Osteoblast (primary cell): ENCODE measurements around the gene MXI1. TPM values are rescaled to one million over a fixed set of nuclear protein-coding genes. Genes with fewer than 3 reads are reported as not detected.

ENCODE experiments used
- DNase-seq: peaks from one replicate; pipeline ENCODE4 v3.0.0; 2011; ENCODE audit warnings: low spot score, mixed read lengths; ENCODE audit not compliant: insufficient read length; ENCODE audit errors: missing footprints
- H2AFZ ChIP-seq: 2 replicates; pipeline ENCODE4 v1.6.0; 2011; ENCODE audit warnings: mild to moderate bottlenecking, low read length
- H3K27ac ChIP-seq: 2 replicates; pipeline ENCODE4 v1.5.1; 2011; ENCODE audit warnings: mild to moderate bottlenecking, low read depth, low read length, moderate library complexity
- H3K27me3 ChIP-seq: 2 replicates; pipeline ENCODE4 v1.6.0; 2012; ENCODE audit warnings: mild to moderate bottlenecking, control low read depth, inconsistent platforms, low read length, moderate library complexity; ENCODE audit not compliant: insufficient read depth
- H3K36me3 ChIP-seq: 2 replicates; pipeline ENCODE4 v1.5.1; 2011; ENCODE audit warnings: mild to moderate bottlenecking, low read length, control low read depth, moderate library complexity; ENCODE audit not compliant: insufficient read depth
- H3K4me1 ChIP-seq: 2 replicates; pipeline ENCODE4 v1.5.1; 2011; ENCODE audit warnings: mild to moderate bottlenecking, low read length, control low read depth, moderate library complexity; ENCODE audit not compliant: insufficient read depth
- H3K4me2 ChIP-seq: 2 replicates; pipeline ENCODE4 v1.6.0; 2011; ENCODE audit warnings: mild to moderate bottlenecking, low read length; ENCODE audit not compliant: insufficient read depth
- H3K4me3 ChIP-seq: fragments of 200-600 bp; sonication (generic); 3 replicates; pipeline ENCODE4 v1.5.1; 2012; ENCODE audit warnings: mild to moderate bottlenecking, low read length, inconsistent platforms; ENCODE audit not compliant: insufficient read depth
- H3K79me2 ChIP-seq: 2 replicates; pipeline ENCODE4 v1.6.0; 2012; ENCODE audit warnings: mild to moderate bottlenecking, low read length, control low read depth, inconsistent platforms; ENCODE audit not compliant: insufficient read depth
- H3K9me3 ChIP-seq: 2 replicates; pipeline ENCODE4 v1.5.1; 2011; ENCODE audit warnings: low read depth, low read length, control low read depth
- H4K20me1 ChIP-seq: 2 replicates; pipeline ENCODE4 v1.6.0; 2012; ENCODE audit warnings: mild to moderate bottlenecking, low read length, control low read depth; ENCODE audit not compliant: insufficient read depth
- CTCF ChIP-seq: IDR thresholded peaks from 2 replicates; pipeline ENCODE4 v1.5.1; 2011; ENCODE audit warnings: mild to moderate bottlenecking, low read depth, low read length, moderate library complexity; ENCODE audit errors: extremely low read depth
- total RNA-seq: library from RNA; depleted of rRNA; stranded (reverse); fragments of >200 nt; gene quantifications from 2 replicates; pipeline ENCODE4 v1.2.3, GENCODE V29; 2012

MXI1 gene
- total RNA-seq, 1 donor = 41.6 TPM

DNA sequence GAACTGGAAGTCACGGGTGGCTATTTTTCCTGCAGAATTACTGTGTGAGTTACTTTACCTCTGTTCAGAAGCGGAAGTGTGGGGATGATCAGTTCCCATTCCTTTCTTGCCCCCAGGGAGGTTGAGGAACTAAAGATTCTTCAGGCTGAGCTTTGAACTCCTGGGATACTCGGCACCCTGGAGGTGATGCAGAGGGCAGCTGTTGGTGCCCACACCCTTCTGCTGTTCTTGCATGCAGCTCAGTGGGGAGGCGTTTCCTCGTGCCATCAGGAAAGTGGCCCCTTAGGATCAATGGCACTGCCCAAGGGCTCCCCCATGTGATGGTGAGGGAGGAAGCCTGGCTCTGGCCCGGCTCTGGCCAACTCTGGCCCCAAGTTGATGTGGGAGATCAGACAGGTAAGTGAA lies 44.7 kb upstream of the MXI1 start:
- Histone ChIP-seq H3K36me3 (no peaks in the 10 kb centered on the region), H3K9me3 (no peaks in the 10 kb centered on the region), H4K20me1 (no peaks in the 10 kb centered on the region), H3K27ac (no peak overlapping the region), H3K79me2 (no peaks in the 10 kb centered on the region), H3K4me2 (no peak overlapping the region), H3K4me3 (no peak overlapping the region), H3K4me1 (no peaks in the 10 kb centered on the region), H2AFZ (no peak overlapping the region), H3K27me3 (peaks cover 35% of the 10 kb centered on the region)
- no peak for DNase-seq
- TF ChIP-seq CTCF = no peak

GRCh38 chr10:110163192-110163773 lies 44.1 kb upstream of the MXI1 start:
- no peaks in the 10 kb centered on the region for H4K20me1 ChIP-seq
- no peaks in the 10 kb centered on the region for H3K9me3 ChIP-seq
- no peak overlapping the region for H2AFZ ChIP-seq
- DNase-seq = no peak
- no peak overlapping the region for H3K4me3 ChIP-seq
- peaks cover 39% of the 10 kb centered on the region for H3K27me3 ChIP-seq
- H3K79me2 ChIP-seq = no peaks in the 10 kb centered on the region
- H3K4me2 ChIP-seq = no peak overlapping the region
- H3K27ac ChIP-seq = no peak overlapping the region
- no peaks in the 10 kb centered on the region for H3K36me3 ChIP-seq
- no peaks in the 10 kb centered on the region for H3K4me1 ChIP-seq
- no peak for TF ChIP-seq CTCF

DNA sequence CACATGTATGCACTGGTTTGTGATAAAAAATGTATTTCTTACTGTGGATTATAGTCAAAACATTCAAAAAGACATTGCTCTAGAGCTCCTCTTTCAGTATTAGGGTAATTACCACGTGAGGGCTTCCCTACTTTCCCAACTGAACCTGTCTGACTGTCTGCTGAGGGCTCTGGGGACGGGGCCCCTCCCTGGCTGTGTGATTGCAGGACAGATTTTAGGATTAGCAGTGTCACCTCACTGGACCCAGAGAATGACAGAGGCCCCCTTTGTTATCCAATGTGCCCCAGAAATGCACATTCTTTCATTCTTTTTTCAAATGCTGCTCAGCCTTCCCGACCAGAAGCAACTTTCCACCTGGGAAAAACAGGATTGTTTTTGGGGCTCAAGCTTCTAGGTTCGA lies 43.6 kb upstream of the MXI1 start:
- Histone ChIP-seq H4K20me1 (no peaks in the 10 kb centered on the region), H3K79me2 (no peaks in the 10 kb centered on the region), H3K36me3 (no peaks in the 10 kb centered on the region), H2AFZ (no peak overlapping the region), H3K4me2 (no peak overlapping the region), H3K4me1 (no peaks in the 10 kb centered on the region), H3K27ac (no peak overlapping the region), H3K27me3 (peaks cover 40% of the 10 kb centered on the region), H3K4me3 (no peak overlapping the region), H3K9me3 (no peaks in the 10 kb centered on the region)
- TF ChIP-seq CTCF = no peak
- DNase-seq = no peak

DNA sequence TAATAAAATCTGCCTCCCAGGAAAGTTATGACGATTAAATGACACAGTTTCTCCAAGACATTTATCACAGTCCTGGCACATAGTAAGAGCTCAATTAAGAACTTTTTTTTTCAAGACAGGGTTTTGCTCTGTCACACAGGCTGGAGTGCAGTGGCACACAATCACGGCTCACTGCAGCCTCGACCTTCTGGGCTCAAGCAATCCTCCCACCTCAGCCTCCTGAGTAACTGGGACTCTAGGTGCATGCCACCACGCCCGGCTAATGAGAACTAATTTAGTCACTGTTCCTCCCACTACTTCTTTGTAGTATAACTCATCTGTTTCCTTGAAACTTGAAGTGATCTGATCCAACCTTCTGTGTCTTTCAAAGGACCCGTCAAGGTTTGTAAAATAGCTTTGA lies 42.2 kb upstream of the MXI1 start:
- no peak for TF ChIP-seq CTCF
- Histone ChIP-seq H4K20me1 (no peaks in the 10 kb centered on the region), H2AFZ (no peak overlapping the region), H3K27me3 (peaks cover 47% of the 10 kb centered on the region), H3K4me1 (no peaks in the 10 kb centered on the region), H3K9me3 (no peaks in the 10 kb centered on the region), H3K27ac (no peak overlapping the region), H3K79me2 (no peaks in the 10 kb centered on the region), H3K4me3 (no peak overlapping the region), H3K4me2 (no peak overlapping the region), H3K36me3 (no peaks in the 10 kb centered on the region)
- DNase-seq = no peak
